Fibroblast of lung (primary cell): Measurements from ENCODE around the gene KCNN3. TPM values are rescaled to one million over a fixed set of nuclear protein-coding genes. Genes with fewer than 3 reads are reported as not detected.

Source experiments
- DNase-seq, 2 donors: peaks; one replicate each; pipeline versions ENCODE4 v3.0.0 to v3.0.0-alpha.2; 2010; ENCODE audit warnings: low read depth in 2 of 2
- H2AFZ ChIP-seq: 2 replicates; pipeline ENCODE4 v1.5.1; 2012; ENCODE audit warnings: low read length, control low read depth, inconsistent platforms
- H3K27ac ChIP-seq: 2 replicates; pipeline ENCODE4 v1.5.1; 2011; ENCODE audit warnings: low read length, control low read depth; ENCODE audit not compliant: insufficient read depth
- H3K27me3 ChIP-seq: 2 replicates; pipeline ENCODE4 v1.5.1; 2011; ENCODE audit warnings: mild to moderate bottlenecking, low read length; ENCODE audit not compliant: control insufficient read depth, insufficient read depth
- H3K36me3 ChIP-seq: 2 replicates; pipeline ENCODE4 v1.5.1; 2011; ENCODE audit warnings: low read length; ENCODE audit not compliant: control insufficient read depth, insufficient read depth
- H3K4me1 ChIP-seq: 2 replicates; pipeline ENCODE4 v1.5.1; 2011; ENCODE audit warnings: low read length; ENCODE audit not compliant: control insufficient read depth, insufficient read depth; ENCODE audit errors: extremely low read depth
- H3K4me2 ChIP-seq: 2 replicates; pipeline ENCODE4 v1.5.1; 2011; ENCODE audit warnings: low read length, control low read depth; ENCODE audit not compliant: insufficient read depth; ENCODE audit errors: extremely low read depth
- H3K4me3 ChIP-seq, 4 experiments: fragments of 200-600 bp in 1 of 4; sonication (generic) in 1 of 4; replicated peaks in 1 of 4; 2 replicates each; pipeline ENCODE4 v1.5.1; 2011 to 2016; ENCODE audit warnings: low read length in 4 of 4, low read depth in 3 of 4, mild to moderate bottlenecking in 3 of 4, control low read depth in 2 of 4, inconsistent platforms in 1 of 4, mixed read lengths in 1 of 4; ENCODE audit not compliant: insufficient read depth in 1 of 4; ENCODE audit errors: control extremely low read depth in 1 of 4
- H3K79me2 ChIP-seq: 2 replicates; pipeline ENCODE4 v1.5.1; 2012; ENCODE audit warnings: mild to moderate bottlenecking, low read length, inconsistent platforms; ENCODE audit not compliant: control insufficient read depth, insufficient read depth
- H3K9ac ChIP-seq: 2 replicates; pipeline ENCODE4 v1.5.1; 2011; ENCODE audit warnings: mild to moderate bottlenecking, low read length, control low read depth; ENCODE audit not compliant: insufficient read depth
- H3K9me3 ChIP-seq: 2 replicates; pipeline ENCODE4 v1.5.1; 2012; ENCODE audit warnings: low read depth, low read length; ENCODE audit not compliant: control insufficient read depth, insufficient read depth
- H4K20me1 ChIP-seq: 2 replicates; pipeline ENCODE4 v1.5.1; 2011; ENCODE audit warnings: low read length; ENCODE audit not compliant: control insufficient read depth, insufficient read depth; ENCODE audit errors: extremely low read depth
- CTCF ChIP-seq, 2 donors: IDR thresholded peaks in 1 of 2; conservative IDR thresholded peaks in 1 of 2; 1 replicate in 1 of 2; 2 replicates in 1 of 2; pipeline ENCODE4 v1.5.1; 2011 to 2012; ENCODE audit warnings: low read length in 2 of 2, control low read depth in 1 of 2, inconsistent platforms in 1 of 2, low read depth in 1 of 2, mild to moderate bottlenecking in 1 of 2
- EZH2 ChIP-seq: IDR thresholded peaks from 2 replicates; pipeline ENCODE4 v1.5.1; 2012; ENCODE audit warnings: low read length, control low read depth, mild to moderate bottlenecking; ENCODE audit errors: missing control alignments
- polyA plus RNA-seq, 2 donors: library from polyadenylated mRNA; depleted of rRNA in 1 of 2; stranded (reverse) in 1 of 2; unstranded in 1 of 2; fragments of >200 nt; gene quantifications; 2 replicates each; pipeline ENCODE4 v1.2.1, GENCODE V29; 2011 to 2012; ENCODE audit warnings: missing spikeins in 1 of 2
- total RNA-seq: library from RNA; depleted of rRNA; stranded (reverse); fragments of >200 nt; gene quantifications from 2 replicates; pipeline ENCODE4 v1.2.1, GENCODE V29; 2014

The KCNN3 gene
- total and polyA plus RNA-seq, 2 donors (not counting 1 experiment from before 2014, with no cell fraction given) = not detected

GRCh38 chr1:154652893-154653292 lies 217.2 kb downstream of the KCNN3 start:
- no peak overlapping the region for H3K27ac ChIP-seq
- no peaks in the 10 kb centered on the region for H3K79me2 ChIP-seq
- peaks cover 5% of the 10 kb centered on the region for H3K27me3 ChIP-seq
- H3K4me2 ChIP-seq = no peak overlapping the region
- H3K36me3 ChIP-seq = no peaks in the 10 kb centered on the region
- H3K4me1 ChIP-seq = no peaks in the 10 kb centered on the region
- no peak for DNase-seq
- TF ChIP-seq EZH2 (no peak), CTCF (conservative IDR thresholded peaks at IDR 0.05 in 1 of 2, IDR thresholded peaks at IDR 0.05 in 1 of 2; ENCODE audit: low read depth in 1 of 2, low read length in 2 of 2) (no peak)
- H4K20me1 ChIP-seq = no peaks in the 10 kb centered on the region
- H3K9ac ChIP-seq = no peak overlapping the region
- H3K4me3 ChIP-seq = no peak overlapping the region
- H2AFZ ChIP-seq = no peak overlapping the region
- no peaks in the 10 kb centered on the region for H3K9me3 ChIP-seq

Other genes with a start within 250 kb of the KCNN3 start
- 8.5 and 10.1 TPM in 2 replicates for gene PMVK, start 66.4 kb upstream of the KCNN3 start, total RNA-seq
- gene PMVK, start 66.4 kb upstream of the KCNN3 start, polyA plus RNA-seq = 25.1 and 33.5 TPM in 2 replicates
- gene PBXIP1, start 85.8 kb upstream of the KCNN3 start, total RNA-seq = 106 and 113 TPM in 2 replicates
- gene PBXIP1, start 85.8 kb upstream of the KCNN3 start, polyA plus RNA-seq = 21.1 and 32.8 TPM in 2 replicates
- 19.3 and 28.1 TPM in 2 replicates for gene PYGO2, start 91.5 kb upstream of the KCNN3 start, total RNA-seq
- gene PYGO2, start 91.5 kb upstream of the KCNN3 start, polyA plus RNA-seq = 15.3 and 17.4 TPM in 2 replicates
- gene SHC1, start 100.5 kb upstream of the KCNN3 start, total RNA-seq = 220 and 245 TPM in 2 replicates
- 277 and 289 TPM in 2 replicates for gene SHC1, start 100.5 kb upstream of the KCNN3 start, polyA plus RNA-seq
- 23.9 and 40.3 TPM in 2 replicates for gene CKS1B, start 104.4 kb upstream of the KCNN3 start, total RNA-seq
- 55.4 and 176 TPM in 2 replicates for gene CKS1B, start 104.4 kb upstream of the KCNN3 start, polyA plus RNA-seq
- 20.5 and 24.9 TPM in 2 replicates for gene FLAD1, start 113.1 kb upstream of the KCNN3 start, total RNA-seq
- 11.8 and 20.1 TPM in 2 replicates for gene FLAD1, start 113.1 kb upstream of the KCNN3 start, polyA plus RNA-seq
- 0.26 TPM in 1 of 2 replicates, not detected in the other for gene LENEP, start 123.3 kb upstream of the KCNN3 start, total RNA-seq
- not detected in 2 replicates for gene LENEP, start 123.3 kb upstream of the KCNN3 start, polyA plus RNA-seq
- 12.3 and 19.3 TPM in 2 replicates for gene ZBTB7B, start 132.5 kb upstream of the KCNN3 start, total RNA-seq
- gene ZBTB7B, start 132.5 kb upstream of the KCNN3 start, polyA plus RNA-seq = 6.2 and 7.0 TPM in 2 replicates
- under 0.01 and 0.17 TPM in 2 replicates for gene DCST2, start 163.5 kb upstream of the KCNN3 start, total RNA-seq
- 0.06 and 0.10 TPM in 2 replicates for gene DCST2, start 163.5 kb upstream of the KCNN3 start, polyA plus RNA-seq
- gene DCST1, start 163.5 kb upstream of the KCNN3 start, total RNA-seq = not detected in 2 replicates
- gene DCST1, start 163.5 kb upstream of the KCNN3 start, polyA plus RNA-seq = not detected in 2 replicates
- gene ADAM15, start 181.0 kb upstream of the KCNN3 start, total RNA-seq = 49.1 and 58.5 TPM in 2 replicates
- gene ADAM15, start 181.0 kb upstream of the KCNN3 start, polyA plus RNA-seq = 19.5 and 28.9 TPM in 2 replicates
- gene EFNA4, start 193.5 kb upstream of the KCNN3 start, total RNA-seq = 2.8 and 3.8 TPM in 2 replicates
- 2.6 and 4.3 TPM in 2 replicates for gene EFNA4, start 193.5 kb upstream of the KCNN3 start, polyA plus RNA-seq
- 0.33 and 0.51 TPM in 2 replicates for gene EFNA3, start 208.6 kb upstream of the KCNN3 start, total RNA-seq
- 0.16 and 0.30 TPM in 2 replicates for gene EFNA3, start 208.6 kb upstream of the KCNN3 start, polyA plus RNA-seq